ENCODE results near the gene IFIT5.
"Not testable (repeated sequence)": the region's sequence is repeated elsewhere in the genome, so short reads cannot be mapped to it uniquely, and the experiment has no call there.

IFIT5 gene

GRCh38 chr10:89438525-89438924 is 24.2 kb downstream of the IFIT5 start:
- no peak for DNase-seq

GRCh38 chr10:89440226-89441009 is 26.1 kb downstream of the IFIT5 start:
- no peak for DNase-seq

GRCh38 chr10:89442289-89442688 is 27.9 kb downstream of the IFIT5 start:
- DNase-seq, result no peak

- not testable (repeated sequence) for DNase-seq
These were observed 30.5 kb downstream of the IFIT5 start for GRCh38 chr10:89444819-89445218.

GRCh38 chr10:89450901-89451300 is 36.5 kb downstream of the IFIT5 start:
- DNase-seq, result no peak

GRCh38 chr10:89452193-89452592 is 37.8 kb downstream of the IFIT5 start:
- no peak for DNase-seq

GRCh38 chr10:89454561-89455347 is 40.4 kb downstream of the IFIT5 start:
- no peak for DNase-seq

- DNase-seq, result no peak
These were observed 43.9 kb downstream of the IFIT5 start for GRCh38 chr10:89458291-89458690.

- DNase-seq, result no peak
These were observed 44.4 kb downstream of the IFIT5 start for GRCh38 chr10:89458784-89459183.

GRCh38 chr10:89463846-89464537 is 49.6 kb downstream of the IFIT5 start:
- no peak for DNase-seq

GRCh38 chr10:89465196-89465595 is 50.8 kb downstream of the IFIT5 start:
- DNase-seq, result no peak

GRCh38 chr10:89466599-89467035 is 52.2 kb downstream of the IFIT5 start:
- DNase-seq, result no peak

- DNase-seq, result no peak
These were observed 54.0 kb downstream of the IFIT5 start for GRCh38 chr10:89468191-89468965.

GRCh38 chr10:89469517-89469916 is 55.1 kb downstream of the IFIT5 start:
- no peak for DNase-seq
